Posterior vena cava (tissue), 2 donors: Measurements from ENCODE around the gene TMEM158. TPM values are rescaled to one million over a fixed set of nuclear protein-coding genes. Genes with fewer than 3 reads are reported as not detected.
A peak's percentile ranks its signal among the peaks of the same experiment; 100 is the strongest.

Experiments
- DNase-seq: peaks from one replicate; pipeline ENCODE4 v3.0.0-alpha.2; 2020; ENCODE audit warnings: low spot score
- intact Hi-C, 2 donors: fragments of 100-400 bp; cut with DNase I; formaldehyde crosslinking; loops; one replicate each; pipeline versions ENCODE4 v1.14.1 to v1.14.2; 2022 to 2023
- total RNA-seq, 2 donors: library from RNA; stranded (reverse); fragmentation: NEBNext Ultra II Directional; extraction: Animal tissue kit (Norgen Biotek cat#: 25700); gene quantifications; one replicate each; pipeline ENCODE4 v1.2.1, GENCODE V29; 2021
- donor health status: DM: yes; HTN: yes; CAD: no.
- donor health status: DM: yes; HTN: yes; CAD: no.

The TMEM158 gene
- total RNA-seq, 2 donors from 2014 or later = 16.6 to 22.7 TPM

DNA sequence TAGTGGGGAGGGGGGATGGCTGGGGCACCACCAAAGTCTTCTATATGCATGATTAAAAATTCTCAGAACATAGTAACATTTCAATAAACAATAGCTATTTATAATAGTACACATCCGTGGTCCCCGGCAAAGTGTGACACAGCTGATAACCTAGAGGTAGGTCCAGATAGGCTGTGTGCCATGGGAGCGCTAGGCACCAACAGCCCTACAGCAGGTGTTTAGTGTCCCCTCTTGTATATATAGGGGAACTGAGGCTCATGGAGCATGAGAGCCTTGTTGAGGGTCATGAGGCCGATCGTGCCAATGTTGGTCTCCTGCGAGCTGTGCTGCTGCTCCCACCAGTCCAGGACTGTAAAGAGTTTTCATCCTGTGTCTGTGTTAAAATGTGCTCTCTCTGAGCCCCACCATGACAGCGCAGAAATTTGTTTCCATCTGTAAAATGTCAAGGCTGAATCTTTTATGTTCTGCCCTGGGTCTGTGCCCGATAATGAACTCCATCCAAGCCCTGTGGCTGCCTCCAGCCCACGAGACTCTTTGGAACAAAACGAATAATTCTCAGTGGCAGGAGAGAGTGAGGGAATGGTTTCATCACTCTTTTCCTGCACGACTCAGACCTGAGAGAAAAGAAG, 14.5 kb downstream of the TMEM158 start:
- intact Hi-C loops = loop anchor here (5.0 to 10.0 kb wide), 2 partner anchors 167 to 174 kb away; no protein-coding TSS in a partner anchor
- no peak for DNase-seq

DNA sequence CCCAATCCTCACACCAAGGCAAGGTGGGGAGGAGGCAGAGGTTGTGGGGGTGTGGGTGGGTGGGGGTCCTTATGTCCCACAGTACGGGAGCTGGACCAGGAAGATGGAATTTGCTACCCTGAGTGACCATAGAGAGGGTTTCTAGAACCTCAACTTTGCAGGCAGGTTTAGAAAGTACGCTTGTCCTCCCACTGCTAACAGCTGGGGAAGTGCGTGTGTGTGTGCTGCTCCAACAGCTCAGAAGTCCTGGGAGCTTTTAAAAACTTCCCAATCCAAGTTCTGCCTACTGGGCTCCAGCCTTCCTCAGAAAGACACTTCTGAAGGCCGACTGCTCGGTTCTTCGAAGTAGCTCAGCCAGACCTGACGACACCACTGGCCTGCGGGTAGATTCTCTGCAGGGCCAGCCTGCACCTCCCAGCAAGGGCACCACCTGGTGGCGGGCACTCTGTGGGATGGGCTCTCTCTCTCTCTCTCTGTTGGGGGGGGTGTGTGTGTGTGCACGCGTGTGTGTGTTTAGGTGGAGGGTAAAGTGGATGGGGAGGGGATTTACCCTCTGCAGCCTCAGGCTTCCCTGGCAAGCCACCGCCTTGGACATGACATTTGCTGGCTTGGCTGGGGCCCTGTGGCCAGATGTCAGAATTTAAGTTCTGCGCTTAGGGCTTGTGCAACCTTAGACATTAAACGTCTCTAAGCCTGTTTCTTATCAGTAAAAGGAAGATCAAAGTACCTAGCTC, 15.6 kb downstream of the TMEM158 start:
- peak; percentile 95 for DNase-seq
- intact Hi-C loops = loop anchor here (5.0 to 10.0 kb wide), 2 partner anchors 166 to 173 kb away; no protein-coding TSS in a partner anchor

DNA sequence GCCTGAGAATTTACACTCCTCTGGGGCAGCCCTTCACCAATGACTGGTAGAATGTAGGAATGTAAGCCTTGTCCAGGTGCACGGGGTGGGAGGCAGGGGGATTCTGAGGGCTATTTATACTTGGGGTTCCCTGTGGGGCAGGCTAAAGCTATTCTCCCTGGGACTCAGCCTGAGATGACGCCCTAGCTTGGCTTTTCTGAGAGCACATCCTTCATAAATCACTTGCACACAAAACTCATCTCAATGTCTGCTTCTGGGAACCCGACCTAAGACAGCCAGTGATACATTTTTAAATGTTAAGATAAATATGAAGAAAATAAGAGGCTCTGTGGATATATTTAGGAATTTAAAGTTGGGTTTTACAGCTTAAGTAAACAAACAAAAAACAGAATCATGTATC, 16.6 kb downstream of the TMEM158 start:
- intact Hi-C loops = no loop called here
- no peak for DNase-seq

DNA sequence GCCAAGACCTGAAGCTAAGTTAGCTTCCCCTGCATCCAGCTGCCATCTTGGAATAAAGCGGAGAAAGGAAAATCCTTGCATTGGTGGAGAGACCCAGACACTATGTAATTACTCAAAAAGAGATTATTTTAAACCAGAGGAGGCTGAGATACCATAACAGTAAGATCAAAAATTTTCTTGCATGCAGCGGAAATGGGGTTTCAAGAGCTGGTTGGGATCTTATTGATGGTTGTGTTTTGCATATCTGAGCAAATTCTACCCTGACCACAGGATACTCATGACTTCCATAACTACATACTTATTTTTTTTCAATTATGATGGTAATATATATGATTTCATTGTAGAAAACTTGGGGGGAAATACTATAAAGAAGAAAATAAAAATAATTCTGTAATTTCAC, 17.5 kb downstream of the TMEM158 start:
- intact Hi-C loops = no loop called here

DNA sequence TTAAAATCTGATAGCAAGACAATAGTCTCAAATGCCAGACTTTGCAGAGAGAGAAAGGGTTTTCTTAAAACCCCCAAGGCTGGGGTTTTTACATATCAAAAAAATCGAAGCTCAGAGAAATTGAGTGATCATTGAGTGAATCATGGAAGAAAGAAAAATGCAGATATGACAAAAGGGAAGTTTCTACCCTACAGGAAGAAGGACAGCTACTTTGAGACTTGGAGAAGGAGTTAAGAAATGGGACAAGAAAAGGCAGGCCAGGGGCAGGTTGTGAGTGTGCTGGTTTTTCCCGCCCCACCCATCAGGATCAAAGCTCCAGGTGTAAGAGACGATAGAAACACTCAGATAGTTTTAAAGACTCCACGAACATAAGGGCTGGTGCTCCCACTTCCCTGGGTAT, 18.6 kb downstream of the TMEM158 start:
- DNase-seq = no peak
- intact Hi-C loops = no loop called here

More for the DNA sequence above, 17.5 kb downstream of the TMEM158 start:
- DNase-seq = no peak

DNA sequence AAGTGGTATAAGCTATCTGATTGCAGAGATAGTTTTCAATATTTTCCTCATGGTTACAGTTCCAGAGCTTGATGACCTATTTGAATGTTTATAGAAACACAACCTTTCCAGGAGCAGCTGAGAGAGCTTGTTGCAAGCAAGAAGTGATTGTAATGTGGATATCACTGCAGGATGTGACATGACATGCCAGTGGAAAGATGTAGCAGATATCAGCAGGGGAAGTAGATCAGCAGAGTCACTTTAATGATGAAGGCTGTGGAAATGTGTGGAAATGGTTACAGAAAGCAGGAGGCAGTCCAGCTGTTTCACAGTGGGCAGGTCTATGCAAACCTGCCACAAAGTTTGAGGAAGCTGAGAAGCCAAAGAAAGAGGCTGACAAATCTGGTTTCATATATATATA, 21.0 kb downstream of the TMEM158 start:
- intact Hi-C loops = no loop called here
- no peak for DNase-seq

DNA sequence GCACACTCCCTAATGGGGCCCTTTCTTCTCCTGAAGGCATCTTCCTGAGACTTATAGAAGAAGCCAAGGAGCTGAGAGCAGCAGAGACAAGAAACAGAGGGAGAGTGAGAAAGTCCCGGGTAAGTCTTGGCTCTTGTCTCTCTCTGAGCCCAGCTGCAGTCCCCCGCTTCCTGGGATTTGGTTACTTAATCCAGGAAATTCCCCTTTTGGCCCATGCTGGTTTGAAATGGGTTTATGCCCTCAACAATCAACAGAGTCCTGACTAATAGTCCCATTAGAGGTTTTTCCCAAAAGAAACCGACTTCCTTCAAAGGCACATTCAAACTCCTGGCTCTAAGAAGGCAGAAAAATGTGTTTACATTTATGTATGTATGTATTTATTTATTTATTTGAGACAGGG, 22.0 kb downstream of the TMEM158 start:
- no peak for DNase-seq
- intact Hi-C loops = no loop called here

DNA sequence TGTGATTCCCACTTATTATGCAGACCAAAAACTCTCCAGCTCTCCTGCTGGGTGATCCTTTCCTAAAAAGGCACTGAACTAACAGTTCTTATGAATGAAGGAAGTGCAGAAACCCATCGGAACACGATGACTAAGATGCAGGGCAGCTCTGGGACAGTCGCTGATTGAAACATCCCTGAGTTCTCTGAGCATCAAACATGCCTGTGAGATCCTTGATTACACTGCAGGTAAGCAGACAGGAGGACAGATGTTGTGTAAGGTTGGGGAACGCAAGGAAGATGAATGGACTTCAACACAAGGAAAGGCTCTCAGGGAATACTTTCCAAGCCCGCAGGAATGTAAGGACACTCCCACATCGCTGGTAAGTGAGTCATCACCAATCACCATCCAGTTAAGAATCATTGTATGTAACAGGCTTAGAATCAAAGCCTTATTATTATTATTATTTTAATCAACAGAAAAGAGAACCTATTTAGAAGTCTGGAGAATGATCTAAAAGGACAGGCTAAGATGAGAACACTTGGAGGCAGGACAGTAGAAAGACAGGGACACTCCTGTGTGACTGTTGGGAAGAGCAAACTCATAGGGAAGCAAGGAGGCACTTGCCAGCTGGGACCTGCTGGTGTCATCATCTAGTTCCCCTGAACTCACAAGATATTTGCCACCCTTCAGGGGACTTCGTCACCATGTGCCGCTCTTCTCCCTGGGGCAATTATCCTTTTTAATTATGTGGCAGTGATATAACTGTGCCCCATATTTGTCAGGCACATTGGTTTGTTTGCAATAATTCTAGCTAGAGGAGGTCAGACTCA, 26.0 kb downstream of the TMEM158 start:
- no peak for DNase-seq
- intact Hi-C loops = no loop called here

DNA sequence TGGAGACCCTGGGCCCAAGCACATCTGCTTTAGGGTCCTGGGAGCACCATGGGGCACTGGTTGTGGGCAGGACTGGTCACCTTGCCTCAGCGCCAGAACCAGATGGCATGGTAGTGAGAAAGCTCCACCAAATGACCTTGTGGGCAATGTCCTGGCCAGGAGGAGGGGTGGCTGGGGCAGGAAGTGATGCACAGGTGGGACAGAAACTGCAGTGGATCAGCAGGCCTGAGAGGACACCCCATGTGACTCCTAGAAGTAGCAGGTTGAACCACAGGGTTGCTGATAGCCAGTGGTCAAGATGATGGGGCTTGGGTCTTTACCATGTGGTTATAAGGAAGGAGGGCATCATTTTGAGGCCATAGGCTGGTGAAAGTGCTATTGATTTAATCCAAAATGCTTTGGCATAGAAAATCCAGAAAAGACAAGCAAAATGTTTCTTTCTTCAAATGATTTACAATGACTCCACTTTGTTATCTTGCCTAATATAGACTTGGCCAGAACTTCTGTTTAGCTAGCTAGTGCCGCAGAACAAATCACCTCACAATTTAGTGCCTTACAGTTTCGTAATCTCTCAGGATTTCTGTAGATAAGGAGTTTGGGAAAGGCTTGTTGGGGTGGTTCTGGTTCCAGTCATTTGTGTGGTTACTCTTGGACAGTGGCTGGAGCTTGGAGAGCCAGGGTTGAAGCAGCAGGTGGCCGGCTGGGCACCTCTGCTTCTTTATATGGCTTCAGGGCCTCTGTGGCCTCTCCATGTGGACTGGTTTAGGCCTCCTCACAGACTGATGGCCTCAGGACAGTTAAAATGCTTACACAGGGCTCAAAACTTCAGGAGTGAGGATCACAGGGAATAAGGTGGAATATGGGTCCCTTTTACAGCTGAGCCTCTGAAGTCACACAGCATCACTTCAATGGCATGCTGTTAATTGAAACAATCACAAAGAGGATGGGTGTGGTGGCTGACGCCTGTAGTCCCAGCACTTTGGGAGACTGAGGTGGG, 27.5 kb downstream of the TMEM158 start:
- DNase-seq = no peak
- intact Hi-C loops = no loop called here

DNA sequence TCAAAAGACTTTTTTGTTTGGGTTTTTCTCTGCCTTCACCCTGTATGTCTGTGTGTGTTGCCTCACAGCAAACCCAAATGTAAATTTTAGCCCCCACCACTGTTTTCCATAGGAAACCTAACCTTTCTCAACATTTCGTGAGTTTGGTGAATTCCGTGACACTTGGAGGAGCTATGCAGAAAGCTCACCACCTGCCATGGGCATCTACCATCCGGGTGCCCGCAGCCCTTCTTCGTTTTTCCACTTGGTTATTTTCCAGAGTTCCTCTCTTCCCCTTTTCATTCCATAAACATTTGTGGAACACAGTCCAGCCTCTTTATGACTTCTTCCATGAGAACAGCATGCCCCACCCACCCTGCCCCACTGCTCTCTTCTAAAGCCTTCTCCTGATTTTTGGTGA, 31.3 kb downstream of the TMEM158 start:
- DNase-seq = no peak
- intact Hi-C loops = no loop called here

DNA sequence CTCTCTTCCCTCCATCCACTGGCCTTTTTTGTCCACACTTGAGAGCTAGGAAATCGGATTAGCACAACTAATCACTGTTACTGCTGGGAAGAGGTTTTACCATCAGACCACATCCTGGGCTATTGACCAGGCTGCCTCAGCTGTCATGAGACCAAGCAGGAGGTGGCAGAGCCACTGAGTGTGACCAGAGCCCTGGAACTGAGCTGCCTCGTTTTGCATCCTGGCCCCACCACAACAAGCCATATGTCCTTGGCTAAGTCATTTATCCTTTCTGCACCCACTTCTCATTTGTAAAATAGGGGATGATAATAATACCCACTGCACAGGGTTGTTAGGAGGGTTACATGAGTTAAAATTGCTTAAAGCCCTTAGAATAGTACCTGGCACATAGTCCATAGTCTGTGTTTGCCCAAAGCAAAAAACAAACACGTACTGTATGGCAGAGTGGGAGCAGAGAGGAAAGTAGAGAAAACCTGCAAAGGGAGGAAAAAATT, 34.1 kb downstream of the TMEM158 start:
- DNase-seq = no peak
- intact Hi-C loops = no loop called here

DNA sequence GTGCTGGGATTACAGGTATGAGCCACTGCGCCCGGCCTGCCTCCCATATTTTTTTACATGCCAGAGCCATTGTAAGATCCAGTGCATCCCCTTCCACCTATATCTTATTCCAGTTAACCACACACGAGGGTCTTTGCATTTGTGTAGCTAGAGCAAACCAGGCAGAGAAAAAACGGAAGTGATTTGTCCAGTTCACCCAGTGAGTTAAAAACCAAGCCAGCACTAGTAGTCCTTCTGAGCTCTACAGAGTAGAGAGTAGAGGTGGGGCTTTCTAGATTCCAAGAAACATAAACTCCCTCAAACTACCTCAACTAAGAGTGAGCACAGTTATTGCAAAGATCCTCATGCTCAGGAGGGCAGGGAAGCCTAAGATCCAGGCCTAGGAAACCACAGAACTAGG, 34.7 kb downstream of the TMEM158 start:
- no peak for DNase-seq
- intact Hi-C loops = no loop called here

DNA sequence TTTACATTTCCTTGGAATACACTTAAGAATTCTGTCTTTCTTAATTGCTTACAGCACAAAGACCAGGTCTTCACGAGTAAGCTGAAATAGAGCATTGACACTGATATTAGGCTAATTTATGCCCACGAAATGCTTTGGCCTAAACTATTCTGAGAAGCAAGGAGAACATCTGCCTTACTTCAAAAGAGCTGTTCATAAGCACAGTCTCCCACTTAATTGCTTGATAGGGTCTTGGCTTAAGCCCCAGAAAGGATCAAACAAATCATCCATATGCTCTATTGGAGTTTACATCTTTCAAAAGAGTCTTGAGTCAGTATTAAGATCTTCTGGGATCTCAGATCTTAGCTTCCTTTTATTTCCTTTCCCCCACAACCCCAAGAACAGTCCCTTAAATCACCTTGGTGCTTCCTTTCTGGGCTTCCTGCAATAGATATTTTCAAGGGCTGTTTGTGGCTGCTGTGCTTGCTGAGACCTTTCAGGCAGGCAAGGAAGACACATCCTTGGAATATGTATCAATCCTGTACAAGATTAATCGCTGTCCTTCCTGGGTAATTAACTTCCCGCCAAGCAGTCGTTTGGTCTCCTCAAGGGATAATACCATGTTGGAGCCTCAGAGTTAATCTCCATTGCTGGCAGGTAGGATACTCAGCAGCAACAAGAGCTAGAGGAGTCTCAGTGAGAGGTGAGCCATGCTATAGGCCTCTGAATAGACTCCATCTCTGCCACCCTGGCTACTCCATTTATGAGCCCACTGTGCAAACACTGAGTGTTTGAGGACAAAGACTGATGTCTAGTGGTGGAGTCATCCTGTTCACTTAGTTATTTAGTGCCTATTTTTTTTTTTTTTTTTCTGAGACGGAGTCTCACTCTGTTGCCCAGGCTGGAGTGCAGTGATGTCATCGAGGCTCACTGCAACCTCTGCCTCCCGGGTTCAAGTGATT, 37.1 kb downstream of the TMEM158 start:
- no peak for DNase-seq
- intact Hi-C loops = no loop called here

DNA sequence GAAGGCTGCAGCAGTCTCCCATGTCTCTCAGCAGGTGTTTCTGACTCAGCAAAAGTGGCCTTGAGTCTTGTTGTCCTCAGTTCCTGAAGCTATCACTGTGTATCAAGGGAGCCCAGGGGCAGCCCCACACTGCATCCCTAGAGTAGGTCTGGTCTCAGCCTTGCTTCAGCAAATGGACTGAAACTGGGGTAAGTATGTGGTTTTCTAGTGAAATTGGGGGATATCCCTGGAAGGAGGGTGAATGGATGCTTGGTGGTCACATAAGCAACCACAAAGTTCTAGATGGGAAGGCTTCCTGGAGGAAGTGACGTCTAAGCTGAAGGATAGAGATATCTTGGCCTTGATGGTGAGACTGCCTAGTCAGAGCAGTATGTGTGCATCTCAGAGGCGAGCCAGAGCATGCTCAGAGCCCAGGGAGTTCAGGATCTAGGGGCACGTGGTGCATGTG, 38.4 kb downstream of the TMEM158 start:
- no peak for DNase-seq
- intact Hi-C loops = no loop called here

DNA sequence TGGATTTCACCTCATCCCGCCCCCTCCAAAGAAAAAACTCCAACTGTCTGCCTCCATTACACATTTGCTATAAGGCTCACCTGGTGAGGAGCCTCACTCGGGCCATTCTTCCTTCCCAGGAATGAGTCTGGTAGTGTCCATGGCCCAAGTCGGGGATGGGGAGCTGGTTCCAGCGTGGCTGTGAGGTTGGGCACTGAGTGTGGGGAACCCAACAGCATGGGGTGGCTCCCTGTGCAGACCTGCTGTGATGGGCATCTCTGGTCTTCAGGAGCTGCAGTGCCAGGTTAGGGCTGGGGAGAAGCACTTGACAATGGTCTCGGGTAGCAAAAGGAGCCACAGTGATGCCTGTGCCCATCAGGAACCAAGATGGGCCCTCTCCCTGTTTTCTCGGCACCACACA, 39.2 kb downstream of the TMEM158 start:
- no peak for DNase-seq
- intact Hi-C loops = no loop called here

DNA sequence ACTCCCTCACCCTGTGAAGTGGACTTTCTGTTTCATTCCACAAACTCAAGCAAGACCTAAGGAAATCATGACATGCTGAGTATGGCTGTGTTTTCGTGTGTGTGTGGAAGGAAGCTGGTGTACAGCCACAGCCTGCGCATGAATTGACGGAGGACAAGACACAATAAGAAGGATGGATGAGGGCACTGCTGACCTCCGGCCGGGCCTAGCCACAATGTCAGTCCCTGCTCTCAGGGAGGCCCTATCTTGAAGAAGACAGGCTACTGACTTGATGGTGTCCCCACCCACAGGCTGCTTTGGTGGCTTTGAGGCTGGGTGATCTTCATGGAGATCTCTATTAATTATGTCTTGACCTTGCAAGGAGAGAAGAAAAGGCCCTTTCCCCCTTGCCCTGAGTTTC, 40.6 kb downstream of the TMEM158 start:
- DNase-seq = no peak
- intact Hi-C loops = no loop called here

DNA sequence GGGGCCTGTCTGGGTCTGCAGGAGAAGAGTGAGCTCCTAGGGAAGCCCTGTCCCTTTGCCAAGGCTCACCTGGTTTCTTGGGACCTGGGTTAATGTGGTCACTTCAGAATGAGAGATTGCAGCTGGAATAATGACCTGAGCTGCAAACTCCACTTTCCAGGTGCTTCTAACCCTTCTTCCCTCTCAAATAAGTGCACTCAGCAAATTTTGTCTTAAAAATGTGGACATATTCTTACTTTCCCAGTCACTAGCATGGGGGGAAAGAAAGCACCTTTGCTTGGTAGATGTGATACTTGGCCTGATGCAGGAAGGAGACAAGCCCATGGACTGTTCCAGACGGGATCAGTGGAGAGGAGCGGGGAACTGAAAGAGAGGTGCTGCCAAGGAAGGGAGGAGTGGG, 41.0 kb downstream of the TMEM158 start:
- intact Hi-C loops = no loop called here

DNA sequence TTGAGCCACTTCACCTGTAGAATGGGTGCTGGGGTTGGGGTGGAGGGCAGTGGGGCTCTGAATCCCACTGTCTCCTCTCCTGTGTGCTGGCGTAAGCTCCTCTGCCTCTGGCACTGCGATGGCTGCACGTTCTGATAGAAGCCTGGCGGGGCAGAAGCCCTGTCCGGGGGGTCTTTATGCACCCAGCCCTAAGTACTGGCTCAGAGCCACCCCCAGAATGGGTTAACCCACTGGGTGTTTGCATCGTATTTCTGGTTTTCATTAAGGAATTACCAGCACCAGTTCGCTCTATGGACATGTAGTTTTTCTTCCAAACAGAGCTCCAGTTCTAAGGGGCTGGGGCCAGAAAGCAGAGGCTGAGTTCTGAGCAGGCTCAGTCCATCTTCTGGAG, 42.2 kb downstream of the TMEM158 start:
- intact Hi-C loops = no loop called here
- no peak for DNase-seq

More for the DNA sequence above, 41.0 kb downstream of the TMEM158 start:
- DNase-seq = no peak
